Neural progenitor cell (in vitro differentiated cells): ENCODE data around the gene ACTR6. TPM values are rescaled to one million over a fixed set of nuclear protein-coding genes. Genes with fewer than 3 reads are reported as not detected.

Source experiments
- DNase-seq: peaks from one replicate; pipeline ENCODE4 v3.0.0-alpha.2; 2016; ENCODE audit warnings: low spot score
- H2AFZ ChIP-seq: fragments of 200-600 bp; sonication (generic); replicated peaks from 2 replicates; pipeline ENCODE4 v1.6.1; 2016; ENCODE audit warnings: antibody characterized with exemption
- H3F3A ChIP-seq: fragments of 200-600 bp; sonication (generic); 2 replicates; pipeline ENCODE4 v1.6.1; 2016; ENCODE audit warnings: antibody characterized with exemption, low read depth
- H3K27ac ChIP-seq: fragments of 200-600 bp; sonication (generic); 2 replicates; pipeline ENCODE4 v1.5.1; 2016; ENCODE audit warnings: mild to moderate bottlenecking
- H3K27me3 ChIP-seq: fragments of 200-600 bp; sonication (generic); 2 replicates; pipeline ENCODE4 v1.6.1; 2016; ENCODE audit warnings: mild to moderate bottlenecking, moderate library complexity
- H3K36me3 ChIP-seq: fragments of 200-600 bp; sonication (generic); 2 replicates; pipeline ENCODE4 v1.5.1; 2016
- H3K4me1 ChIP-seq: fragments of 200-600 bp; sonication (generic); 2 replicates; pipeline ENCODE4 v1.6.1; 2016; ENCODE audit warnings: mixed run types
- H3K4me2 ChIP-seq: fragments of 200-600 bp; sonication (generic); 2 replicates; pipeline ENCODE4 v1.6.1; 2016
- H3K4me3 ChIP-seq: fragments of 200-600 bp; sonication (generic); 2 replicates; pipeline ENCODE4 v1.5.1; 2016
- H3K79me2 ChIP-seq: fragments of 200-600 bp; sonication (generic); 2 replicates; pipeline ENCODE4 v1.6.1; 2016; ENCODE audit warnings: low read depth
- H3K9ac ChIP-seq: fragments of 200-600 bp; sonication (generic); 2 replicates; pipeline ENCODE4 v1.6.1; 2016
- H3K9me3 ChIP-seq: fragments of 200-600 bp; sonication (generic); 2 replicates; pipeline ENCODE4 v1.5.1; 2016; ENCODE audit warnings: low read depth
- H4K20me1 ChIP-seq: fragments of 200-600 bp; sonication (generic); 2 replicates; pipeline ENCODE4 v1.6.1; 2016; ENCODE audit warnings: low read depth
- H3K27ac Mint-ChIP-seq: 3 replicates; pipeline ENCODE4 v1.8.0; 2021; ENCODE audit warnings: mixed read lengths
- H3K27me3 Mint-ChIP-seq: 2 replicates; pipeline ENCODE4 v1.8.0; 2022; ENCODE audit warnings: low read depth, mild to moderate bottlenecking, inconsistent platforms, moderate library complexity, mixed read lengths; ENCODE audit not compliant: insufficient read depth
- H3K36me3 Mint-ChIP-seq: 3 replicates; pipeline ENCODE4 v1.8.0; 2021; ENCODE audit warnings: mixed read lengths
- H3K4me1 Mint-ChIP-seq: 3 replicates; pipeline ENCODE4 v1.8.0; 2021; ENCODE audit warnings: mixed read lengths
- H3K4me3 Mint-ChIP-seq: 3 replicates; pipeline ENCODE4 v1.8.0; 2021; ENCODE audit warnings: mild to moderate bottlenecking, moderate library complexity, mixed read lengths
- H3K9me3 Mint-ChIP-seq: 3 replicates; pipeline ENCODE4 v1.8.0; 2020; ENCODE audit warnings: mixed read lengths
- CTCF ChIP-seq: fragments of 200-600 bp; sonication (generic); IDR thresholded peaks from 2 replicates; pipeline ENCODE4 v1.5.1; 2017; ENCODE audit warnings: antibody characterized with exemption, mild to moderate bottlenecking
- EZH2 ChIP-seq: fragments of 200-600 bp; sonication (generic); IDR thresholded peaks from 2 replicates; pipeline ENCODE4 v1.6.1; 2017; ENCODE audit warnings: antibody characterized with exemption, mild to moderate bottlenecking, moderate library complexity
- EZH2phosphoT487 ChIP-seq: fragments of 200-600 bp; sonication (generic); IDR thresholded peaks from 2 replicates; pipeline ENCODE4 v1.6.1; 2017; ENCODE audit warnings: antibody characterized with exemption
- total RNA-seq: library from RNA; depleted of rRNA; stranded (reverse); fragments of >200 nt; gene quantifications from 2 replicates; pipeline ENCODE4 v1.2.3, GENCODE V29; 2015; ENCODE audit warnings: low replicate concordance

Gene ACTR6
- total RNA-seq, 1 donor from 2014 or later, result 87.8 TPM

- Histone ChIP-seq H3K4me3 (no peak overlapping the region), H3K27me3 (no peaks in the 10 kb centered on the region), H3K4me2 (no peak overlapping the region), H2AFZ (no peak overlapping the region), H3K36me3 (no peaks in the 10 kb centered on the region), H3K9me3 (no peaks in the 10 kb centered on the region), H3K9ac (no peak overlapping the region), H3K27ac (no peak overlapping the region), H3K79me2 (no peaks in the 10 kb centered on the region), H4K20me1 (no peaks in the 10 kb centered on the region), H3F3A (peaks cover 6% of the 10 kb centered on the region), H3K4me1 (no peaks in the 10 kb centered on the region)
- Mint-ChIP-seq H3K4me1 (no peaks in the 10 kb centered on the region), H3K36me3 (no peaks in the 10 kb centered on the region), H3K27ac (no peak overlapping the region), H3K9me3 (no peaks in the 10 kb centered on the region), H3K4me3 (no peak overlapping the region), H3K27me3 (peaks cover 2% of the 10 kb centered on the region)
- DNase-seq, result no peak
- no peak for TF ChIP-seq CTCF
- no peak for TF ChIP-seq EZH2
- no peak for TF ChIP-seq EZH2phosphoT487
These were observed 49.3 kb downstream of the ACTR6 start for GRCh38 chr12:100249941-100250340.

GRCh38 chr12:100251917-100252316, 51.3 kb downstream of the ACTR6 start:
- Histone ChIP-seq H3K9ac (no peak overlapping the region), H4K20me1 (no peaks in the 10 kb centered on the region), H3K27me3 (no peaks in the 10 kb centered on the region), H3K36me3 (no peaks in the 10 kb centered on the region), H3K4me1 (no peaks in the 10 kb centered on the region), H3K4me3 (no peak overlapping the region), H3F3A (peaks cover 10% of the 10 kb centered on the region), H2AFZ (no peak overlapping the region), H3K4me2 (no peak overlapping the region), H3K27ac (no peak overlapping the region), H3K9me3 (no peaks in the 10 kb centered on the region), H3K79me2 (no peaks in the 10 kb centered on the region)
- H3K36me3 Mint-ChIP-seq, result no peaks in the 10 kb centered on the region
- H3K27me3 Mint-ChIP-seq, result no peaks in the 10 kb centered on the region
- no peak overlapping the region for H3K27ac Mint-ChIP-seq
- no peak for TF ChIP-seq EZH2phosphoT487
- no peak for TF ChIP-seq CTCF
- no peak for TF ChIP-seq EZH2
- DNase-seq, result no peak
- no peaks in the 10 kb centered on the region for H3K9me3 Mint-ChIP-seq
- H3K4me3 Mint-ChIP-seq, result no peak overlapping the region
- H3K4me1 Mint-ChIP-seq, result no peaks in the 10 kb centered on the region

GRCh38 chr12:100253437-100253836, 52.8 kb downstream of the ACTR6 start:
- no peak overlapping the region for H3K4me3 ChIP-seq
- H3K4me1 Mint-ChIP-seq, result no peaks in the 10 kb centered on the region
- H3K27me3 Mint-ChIP-seq, result no peaks in the 10 kb centered on the region
- no peak overlapping the region for H3K27ac Mint-ChIP-seq
- no peaks in the 10 kb centered on the region for H3K79me2 ChIP-seq
- no peak overlapping the region for H3K4me2 ChIP-seq
- H3K27ac ChIP-seq, result no peak overlapping the region
- no peaks in the 10 kb centered on the region for H3K27me3 ChIP-seq
- no peaks in the 10 kb centered on the region for H3K36me3 ChIP-seq
- no peak overlapping the region for H3K9ac ChIP-seq
- H3K9me3 ChIP-seq, result no peaks in the 10 kb centered on the region
- H3K4me1 ChIP-seq, result no peaks in the 10 kb centered on the region
- TF ChIP-seq EZH2phosphoT487, result no peak
- no peak for TF ChIP-seq EZH2
- no peak for TF ChIP-seq CTCF
- H2AFZ ChIP-seq, result no peak overlapping the region
- no peak for DNase-seq
- no peak overlapping the region for H3K4me3 Mint-ChIP-seq
- H3F3A ChIP-seq, result peaks cover 10% of the 10 kb centered on the region
- H4K20me1 ChIP-seq, result no peaks in the 10 kb centered on the region
- H3K9me3 Mint-ChIP-seq, result no peaks in the 10 kb centered on the region
- H3K36me3 Mint-ChIP-seq, result no peaks in the 10 kb centered on the region
